NCI-H82 (cell line): ENCODE measurements around the gene PHLDA2.

Experiments
- DNase-seq: peaks from one replicate; lab custom pipeline; 2025; lab: John Stamatoyannopoulos, UW

Gene PHLDA2

GRCh38 chr11:2929950-2930703, 907 bp upstream of the PHLDA2 start:
- DNase-seq: no peak

GRCh38 chr11:2929531-2929949, 320 bp upstream of the PHLDA2 start:
- no peak for DNase-seq

- DNase-seq: no peak
These were observed 1.2 kb downstream of the PHLDA2 start for GRCh38 chr11:2927851-2928604.

GRCh38 chr11:2927121-2927800, 2.0 kb downstream of the PHLDA2 start:
- DNase-seq: no peak

GRCh38 chr11:2926611-2927051, 2.6 kb downstream of the PHLDA2 start:
- DNase-seq: no peak

GRCh38 chr11:2924821-2925675, 4.2 kb downstream of the PHLDA2 start:
- DNase-seq: no peak

GRCh38 chr11:2924381-2924780, 4.8 kb downstream of the PHLDA2 start:
- DNase-seq: no peak

- DNase-seq: no peak
These were observed 5.5 kb downstream of the PHLDA2 start for GRCh38 chr11:2923446-2924375.

- DNase-seq: no peak
These were observed 6.6 kb downstream of the PHLDA2 start for GRCh38 chr11:2922655-2923054.

- DNase-seq: no peak
These were observed 7.3 kb downstream of the PHLDA2 start for GRCh38 chr11:2921742-2922493.

- DNase-seq: no peak
These were observed 8.0 kb downstream of the PHLDA2 start for GRCh38 chr11:2921261-2921660.

- no peak for DNase-seq
These were observed 8.9 kb downstream of the PHLDA2 start for GRCh38 chr11:2920343-2920742.

GRCh38 chr11:2919837-2920236, 9.4 kb downstream of the PHLDA2 start:
- DNase-seq: no peak

- DNase-seq: no peak
These were observed 10.0 kb downstream of the PHLDA2 start for GRCh38 chr11:2919188-2919587.

- DNase-seq: no peak
These were observed 11.3 kb downstream of the PHLDA2 start for GRCh38 chr11:2917842-2918490.

- no peak for DNase-seq
These were observed 12.2 kb downstream of the PHLDA2 start for GRCh38 chr11:2916892-2917645.

GRCh38 chr11:2916114-2916891, 12.9 kb downstream of the PHLDA2 start:
- no peak for DNase-seq

- DNase-seq: no peak
These were observed 13.7 kb downstream of the PHLDA2 start for GRCh38 chr11:2915473-2915872.
